GM20000 (cell line): Measurements from ENCODE around the gene RMND5B.

Source experiments
- DNase-seq: peaks from one replicate; pipeline ENCODE4 v3.0.0; 2012; ENCODE audit warnings: low spot score
- CTCF ChIP-seq: IDR thresholded peaks from 2 replicates; pipeline ENCODE4 v1.5.1; 2012; ENCODE audit warnings: mild to moderate bottlenecking, control low read depth; ENCODE audit errors: extremely low read depth, missing control alignments

RMND5B gene

GRCh38 chr5:178163772-178164735 is 33.2 kb downstream of the RMND5B start:
- DNase-seq: peak; percentile 95
- TF ChIP-seq CTCF: peak; percentile 99

- TF ChIP-seq CTCF: no peak
- no peak for DNase-seq
Observed at GRCh38 chr5:178165581-178165980, 34.8 kb downstream of the RMND5B start.

- TF ChIP-seq CTCF: no peak
- no peak for DNase-seq
Observed at GRCh38 chr5:178170455-178170854, 39.6 kb downstream of the RMND5B start.

- no peak for DNase-seq
- TF ChIP-seq CTCF: no peak
Observed at GRCh38 chr5:178174456-178174855, 43.6 kb downstream of the RMND5B start.

- TF ChIP-seq CTCF: no peak
- DNase-seq: no peak
Observed at GRCh38 chr5:178176791-178177190, 46.0 kb downstream of the RMND5B start.

GRCh38 chr5:178177569-178177968 is 46.8 kb downstream of the RMND5B start:
- no peak for TF ChIP-seq CTCF
- DNase-seq: no peak

GRCh38 chr5:178180141-178180863 is 49.5 kb downstream of the RMND5B start:
- DNase-seq: no peak
- no peak for TF ChIP-seq CTCF
